GM23338 (cell line): ENCODE data around the gene LSM14A. TPM values are rescaled to one million over a fixed set of nuclear protein-coding genes. Genes with fewer than 3 reads are reported as not detected.

Experiments
- ATAC-seq: fragments of 200-7000 bp; cut with Tn5 transposase; 3 replicates; pipeline ENCODE4 v1.9.1; 2020
- DNase-seq: peaks from one replicate; pipeline ENCODE4 v3.0.0-alpha.2; 2015; ENCODE audit warnings: low spot score
- H2AFZ ChIP-seq: fragments of 200-600 bp; sonication (generic); 2 replicates; pipeline ENCODE4 v1.8.0; 2016; ENCODE audit warnings: antibody characterized with exemption, mild to moderate bottlenecking, moderate library complexity
- H3F3A ChIP-seq: fragments of 200-600 bp; sonication (generic); replicated peaks from 2 replicates; pipeline ENCODE4 v1.8.0; 2017; ENCODE audit warnings: antibody characterized with exemption, mixed run types, low read depth
- H3K27ac ChIP-seq: fragments of 200-600 bp; sonication (generic); 2 replicates; pipeline ENCODE4 v1.6.1; 2016; ENCODE audit warnings: low read depth
- H3K27me3 ChIP-seq: fragments of 200-600 bp; sonication (generic); 2 replicates; pipeline ENCODE4 v1.8.0; 2016; ENCODE audit warnings: mild to moderate bottlenecking, mixed run types, moderate library complexity; ENCODE audit not compliant: insufficient read depth
- H3K36me3 ChIP-seq: fragments of 200-600 bp; sonication (generic); 2 replicates; pipeline ENCODE4 v1.8.0; 2016; ENCODE audit warnings: mild to moderate bottlenecking; ENCODE audit not compliant: insufficient read depth
- H3K4me1 ChIP-seq: fragments of 200-600 bp; sonication (generic); 2 replicates; pipeline ENCODE4 v1.8.0; 2016; ENCODE audit warnings: mild to moderate bottlenecking, moderate library complexity; ENCODE audit not compliant: insufficient read depth
- H3K4me2 ChIP-seq: fragments of 200-600 bp; sonication (generic); 2 replicates; pipeline ENCODE4 v1.7.1; 2017; ENCODE audit warnings: mixed run types
- H3K4me3 ChIP-seq: fragments of 200-600 bp; sonication (generic); 2 replicates; pipeline ENCODE4 v1.6.1; 2016; ENCODE audit warnings: mixed run types
- H3K79me2 ChIP-seq: fragments of 200-600 bp; sonication (generic); replicated peaks from 2 replicates; pipeline ENCODE4 v1.8.0; 2017; ENCODE audit warnings: mild to moderate bottlenecking; ENCODE audit not compliant: insufficient read depth
- H3K9me2 ChIP-seq: fragments of 200-600 bp; sonication (generic); 2 replicates; pipeline ENCODE4 v1.8.0; 2017; ENCODE audit not compliant: insufficient read depth
- H4K20me1 ChIP-seq: fragments of 200-600 bp; sonication (generic); replicated peaks from 2 replicates; pipeline ENCODE4 v1.8.0; 2017; ENCODE audit warnings: mild to moderate bottlenecking; ENCODE audit not compliant: insufficient read depth
- H3K27ac Mint-ChIP-seq: 2 replicates; pipeline ENCODE4 v1.8.0; 2020; ENCODE audit warnings: inconsistent platforms, mild to moderate bottlenecking, moderate library complexity, mixed read lengths
- H3K27me3 Mint-ChIP-seq: 3 replicates; pipeline ENCODE4 v1.8.0; 2022; ENCODE audit warnings: low read depth, mild to moderate bottlenecking, moderate library complexity, mixed read lengths, inconsistent platforms; ENCODE audit not compliant: insufficient read depth, poor library complexity
- H3K36me3 Mint-ChIP-seq: 3 replicates; pipeline ENCODE4 v1.8.0; 2021; ENCODE audit warnings: low read depth, mild to moderate bottlenecking, inconsistent platforms, moderate library complexity, mixed read lengths
- H3K4me1 Mint-ChIP-seq: 3 replicates; pipeline ENCODE4 v1.8.0; 2020; ENCODE audit warnings: mild to moderate bottlenecking, inconsistent platforms, mixed read lengths
- H3K4me3 Mint-ChIP-seq: 3 replicates; pipeline ENCODE4 v1.8.0; 2021; ENCODE audit warnings: moderate library complexity, mild to moderate bottlenecking, inconsistent platforms, mixed read lengths
- H3K9me3 Mint-ChIP-seq: 3 replicates; pipeline ENCODE4 v1.8.0; 2020; ENCODE audit warnings: moderate library complexity, mild to moderate bottlenecking, inconsistent platforms, mixed read lengths
- EZH2 ChIP-seq: fragments of 200-600 bp; sonication (generic); IDR thresholded peaks from one replicate; pipeline ENCODE4 v1.8.0; 2017; ENCODE audit warnings: antibody characterized with exemption, mild to moderate bottlenecking, low read depth; ENCODE audit not compliant: unreplicated experiment
- JUNB ChIP-seq: IDR thresholded peaks from one replicate; pipeline ENCODE4 v1.6.1; 2016; ENCODE audit warnings: antibody characterized with exemption; ENCODE audit not compliant: unreplicated experiment
- REST ChIP-seq: IDR thresholded peaks from one replicate; pipeline ENCODE4 v1.6.1; 2018; ENCODE audit warnings: antibody characterized with exemption; ENCODE audit not compliant: unreplicated experiment
- STAT1 ChIP-seq: IDR thresholded peaks from one replicate; pipeline ENCODE4 v1.6.1; 2016; ENCODE audit warnings: antibody characterized with exemption; ENCODE audit not compliant: unreplicated experiment
- ZNF331 ChIP-seq: fragments of 250-450 bp; sonication (Bioruptor Pico); IDR thresholded peaks from 2 replicates; pipeline ENCODE4 v1.5.0; 2020; ENCODE audit warnings: low read depth, mild to moderate bottlenecking, moderate library complexity
- ZNF462 ChIP-seq: fragments of 250-450 bp; sonication (Bioruptor Pico); IDR thresholded peaks from 2 replicates; pipeline ENCODE4 v1.5.0; 2020; ENCODE audit warnings: mild to moderate bottlenecking, moderate library complexity
- polyA plus RNA-seq: library from polyadenylated mRNA; unstranded; fragments of >200 nt; fragmentation: Nextera tagmentation; extraction: Ambion mirVana; gene quantifications from 2 replicates; pipeline ENCODE4 v1.2.1, GENCODE V29; 2016
- total RNA-seq: library from RNA; depleted of rRNA; stranded (reverse); fragments of >200 nt; shearing (Covaris generic); gene quantifications from 2 replicates; pipeline ENCODE4 v1.2.3, GENCODE V29; 2014

LSM14A gene
- total and polyA plus RNA-seq, 2 experiments from 2014 or later: 109 to 166 TPM

- TF ChIP-seq REST: no peak
Observed at GRCh38 chr19:34261334-34262109, 89.2 kb downstream of the LSM14A start (continued).

- Histone ChIP-seq H4K20me1 (peaks cover 26% of the 10 kb centered on the region; the same call in 1 of the 2 replicates), H3K4me2 (no peak overlapping the region), H3K9me2 (no peaks in the 10 kb centered on the region), H3K27ac (peak overlapping the region; percentile 22; the same call in 1 of the 2 replicates), H3K27me3 (no peaks in the 10 kb centered on the region), H3K4me3 (no peak overlapping the region), H3F3A (peaks cover 2% of the 10 kb centered on the region; the same call in 1 of the 2 replicates), H2AFZ (no peak overlapping the region), H3K36me3 (no peaks in the 10 kb centered on the region), H3K79me2 (peaks cover 75% of the 10 kb centered on the region), H3K4me1 (peaks cover 28% of the 10 kb centered on the region)
- Mint-ChIP-seq H3K27me3 (peaks cover 4% of the 10 kb centered on the region), H3K36me3 (no peaks in the 10 kb centered on the region; the same call in 2 of the 3 replicates), H3K27ac (no peak overlapping the region), H3K4me3 (no peak overlapping the region), H3K4me1 (peaks cover 30% of the 10 kb centered on the region), H3K9me3 (no peaks in the 10 kb centered on the region)
- DNase-seq (no peak), ATAC-seq (no peak)
- TF ChIP-seq REST (no peak), ZNF331 (CRISPR knock-in tag) (no peak), ZNF462 (no peak), STAT1 (no peak), EZH2 (no peak), JUNB (no peak)
Observed at GRCh38 chr19:34263745-34264237, 91.5 kb downstream of the LSM14A start.
